Measurements from ENCODE around the gene DOHH.

The DOHH gene

GRCh38 chr19:3535235-3535535, 34.7 kb upstream of the DOHH start:
- no peak overlapping the region for H3K4me3 ChIP-seq (replicated peaks; ENCODE audit: low read depth, low read length)
- no peak for DNase-seq (ENCODE audit: extremely low read depth, low read depth)
- no peak for TF ChIP-seq CTCF (IDR thresholded peaks at IDR 0.05; ENCODE audit: low read depth, low read length, missing control alignments)

GRCh38 chr19:3534375-3535234, 34.1 kb upstream of the DOHH start:
- TF ChIP-seq CTCF (IDR thresholded peaks at IDR 0.05; ENCODE audit: low read depth, low read length, missing control alignments): no peak
- no peak for DNase-seq (ENCODE audit: extremely low read depth, low read depth)
- H3K4me3 ChIP-seq (replicated peaks; ENCODE audit: low read depth, low read length): no peak overlapping the region

- no peak overlapping the region for H3K4me3 ChIP-seq (replicated peaks; ENCODE audit: low read depth, low read length)
- DNase-seq (ENCODE audit: extremely low read depth, low read depth): no peak
- TF ChIP-seq CTCF (IDR thresholded peaks at IDR 0.05; ENCODE audit: low read depth, low read length, missing control alignments): no peak
These were observed 33.2 kb upstream of the DOHH start for GRCh38 chr19:3533563-3534216.

- no peak for DNase-seq (ENCODE audit: extremely low read depth, low read depth)
- TF ChIP-seq CTCF (IDR thresholded peaks at IDR 0.05; ENCODE audit: low read depth, low read length, missing control alignments): no peak
- no peak overlapping the region for H3K4me3 ChIP-seq (replicated peaks; ENCODE audit: low read depth, low read length)
These were observed 32.6 kb upstream of the DOHH start for GRCh38 chr19:3533033-3533432.

GRCh38 chr19:3532154-3532786, 31.8 kb upstream of the DOHH start:
- H3K4me3 ChIP-seq (replicated peaks; ENCODE audit: low read depth, low read length): no peak overlapping the region
- no peak for TF ChIP-seq CTCF (IDR thresholded peaks at IDR 0.05; ENCODE audit: low read depth, low read length, missing control alignments)
- DNase-seq (ENCODE audit: extremely low read depth, low read depth): no peak

- DNase-seq (ENCODE audit: extremely low read depth, low read depth): no peak
- H3K4me3 ChIP-seq (replicated peaks; ENCODE audit: low read depth, low read length): no peak overlapping the region
- no peak for TF ChIP-seq CTCF (IDR thresholded peaks at IDR 0.05; ENCODE audit: low read depth, low read length, missing control alignments)
These were observed 31.2 kb upstream of the DOHH start for GRCh38 chr19:3531716-3532115.

Data from HFF-Myc (cell line).